ENCODE results near the gene SKP1. TPM values are rescaled to one million over a fixed set of nuclear protein-coding genes. Genes with fewer than 3 reads are reported as not detected.

SKP1 gene
- total and polyA plus RNA-seq, 9 of the 15 experiments (the other 6 are each of a cell fraction or from before 2014, with no cell fraction given), result 301 to 2,109 (median 639) TPM

- Histone ChIP-seq H3K9me3 (replicated peaks; ENCODE audit: control insufficient read depth, insufficient read depth, low read depth, low read length) (no peaks in the 10 kb centered on the region), H3K4me1 (replicated peaks in 1 of 2; ENCODE audit: control insufficient read depth in 2 of 2, insufficient read depth in 2 of 2, low read length in 2 of 2) (peaks cover 17 to 33% of the 10 kb centered on the region in 2 experiments; a peak in 4 of 5 replicates), H3K9ac (ENCODE audit: insufficient read depth in 1 of 2, low read depth in 2 of 2, low read length in 2 of 2) (peak overlapping the region in 1 of 2 experiments; percentile 47; a peak in 1 of 4 replicates), H2AFZ (ENCODE audit: low read depth, low read length) (no peak overlapping the region), H3K9me1 (ENCODE audit: control insufficient read depth, insufficient read depth, low read length) (peaks cover 6% of the 10 kb centered on the region), H3K79me2 (ENCODE audit: control insufficient read depth, insufficient read depth, low read length) (no peaks in the 10 kb centered on the region), H3K27me3 (ENCODE audit: control insufficient read depth in 2 of 2, insufficient read depth in 2 of 2, low read length in 2 of 2) (no peaks in the 10 kb centered on the region), H3K4me2 (ENCODE audit: insufficient read depth, low read length) (no peak overlapping the region), H3K27ac (ENCODE audit: extremely low read depth, low read depth, low read length) (no peak overlapping the region), H3K36me3 (ENCODE audit: control insufficient read depth, insufficient read depth, low read length) (no peaks in the 10 kb centered on the region), H3K4me3 (no peak overlapping the region), H4K20me1 (replicated peaks; ENCODE audit: control insufficient read depth, insufficient read depth, low read length) (0 out of 2 replicates have a peak, but pooled peaks cover 3% of the 10 kb centered on the region)
- no peak for FAIRE-seq
- 83% methylated on average over 30 of the region's 30 CpGs for WGBS (ENCODE audit: insufficient coverage, low coverage, missing lambda C conversion rate)
- intact Hi-C loops (cut with micrococcal nuclease) (no loop called here), in situ Hi-C loops (cut with MboI) (no loop called here)
- ChIA-PET CTCF (ENCODE audit: low intra/inter-chr PET ratio) (no interaction called here), POLR2A (interaction anchor here (0.6 kb wide), 1 partner anchor 63 kb away, joined by 3 read pairs; no protein-coding TSS in a partner anchor)
- DNase-seq (ENCODE audit: extremely low read depth in 1 of 4, low spot score in 3 of 4), result no peak
- TF ChIP-seq HCFC1 (IDR thresholded peaks at IDR 0.05; ENCODE audit: low read depth, low read length), result no peak
- no peak for TF ChIP-seq MXI1 (IDR thresholded peaks at IDR 0.05; ENCODE audit: low read depth, low read length)
- no peak for TF ChIP-seq NCOA4 (IDR thresholded peaks at IDR 0.05; ENCODE audit: partially characterized antibody)
- no peak for TF ChIP-seq ZNF197 (CRISPR knock-in tag; IDR thresholded peaks at IDR 0.05; ENCODE audit: low read depth)
- TF ChIP-seq ATF2 (CRISPR knock-in tag; IDR thresholded peaks at IDR 0.05), result no peak
- TF ChIP-seq ZNF518B (CRISPR knock-in tag; IDR thresholded peaks at IDR 0.05), result no peak
- no peak for TF ChIP-seq CBX5 (IDR thresholded peaks at IDR 0.05; ENCODE audit: borderline replicate concordance, low read depth)
- no peak for TF ChIP-seq ZNF511 (CRISPR knock-in tag; IDR thresholded peaks at IDR 0.05)
- no peak for TF ChIP-seq ARID1B (IDR thresholded peaks at IDR 0.05)
- no TSS peak for BruUV-seq (replicated peaks)
- no peak for ATAC-seq
Measured at GRCh38 chr5:134113363-134113889, 63.3 kb downstream of the SKP1 start.

Measured in K562 (cell line).